ENCODE measurements around the gene ETV6.

Gene ETV6

DNA sequence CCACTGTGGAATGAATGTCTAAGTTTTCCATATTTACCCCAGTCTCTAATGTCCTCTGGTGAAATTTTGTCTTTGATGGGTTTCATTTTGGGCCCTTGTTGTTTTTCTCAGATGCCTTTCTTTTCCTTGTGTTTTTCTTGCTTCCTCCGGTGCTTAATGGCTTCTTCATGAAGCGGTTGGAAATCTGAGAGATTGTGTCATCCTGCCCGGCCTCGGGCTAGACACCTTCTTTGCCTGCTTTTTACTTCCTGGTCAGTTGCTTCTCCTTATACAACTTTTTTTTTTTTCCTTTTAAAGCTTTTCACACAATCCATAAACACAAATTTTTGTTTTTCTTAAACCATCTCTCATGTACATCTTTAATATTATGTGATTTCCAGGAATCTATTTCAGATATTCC, 7.1 kb downstream of the ETV6 start:
- no peak for TF ChIP-seq CTCF (IDR thresholded peaks at IDR 0.05; ENCODE audit: extremely low read depth, insufficient read depth, missing control alignments)
- DNase-seq (ENCODE audit: low spot score) = no peak
- in situ Hi-C loops (cut with MboI; ENCODE audit: low pct_unique_long_range_greater_than_20kb, low sequenced_read_pairs, unreplicated experiment) = no loop called here

GRCh38 chr12:11657511-11657910, 8.0 kb downstream of the ETV6 start:
- TF ChIP-seq CTCF (IDR thresholded peaks at IDR 0.05; ENCODE audit: extremely low read depth, insufficient read depth, missing control alignments) = no peak
- DNase-seq (ENCODE audit: low spot score) = no peak
- in situ Hi-C loops (cut with MboI; ENCODE audit: low pct_unique_long_range_greater_than_20kb, low sequenced_read_pairs, unreplicated experiment) = no loop called here

GRCh38 chr12:11658791-11659190, 9.3 kb downstream of the ETV6 start:
- TF ChIP-seq CTCF (IDR thresholded peaks at IDR 0.05; ENCODE audit: extremely low read depth, insufficient read depth, missing control alignments) = no peak
- in situ Hi-C loops (cut with MboI; ENCODE audit: low pct_unique_long_range_greater_than_20kb, low sequenced_read_pairs, unreplicated experiment) = no loop called here
- DNase-seq (ENCODE audit: low spot score) = no peak

DNA sequence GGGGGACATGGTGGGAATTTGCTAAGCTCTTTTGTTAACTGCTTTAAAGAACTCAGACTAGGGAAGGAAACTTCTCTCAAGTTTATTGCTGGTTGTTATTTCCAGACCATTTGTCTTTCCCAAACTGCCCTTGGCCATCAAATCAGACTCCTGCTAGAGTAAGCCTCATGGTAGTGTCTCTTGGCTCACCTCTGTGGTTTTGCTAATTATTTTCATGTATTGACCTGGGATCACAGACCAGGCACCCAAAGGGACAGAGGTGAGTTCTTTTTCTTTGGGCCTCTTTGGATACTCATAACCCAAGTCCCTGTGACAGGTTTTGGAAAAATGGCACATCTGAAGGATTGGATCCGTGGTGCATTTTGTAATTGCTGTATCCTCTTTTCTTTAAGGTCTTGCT, 11.2 kb downstream of the ETV6 start:
- in situ Hi-C loops (cut with MboI; ENCODE audit: low pct_unique_long_range_greater_than_20kb, low sequenced_read_pairs, unreplicated experiment) = no loop called here
- TF ChIP-seq CTCF (IDR thresholded peaks at IDR 0.05; ENCODE audit: extremely low read depth, insufficient read depth, missing control alignments) = no peak
- DNase-seq (ENCODE audit: low spot score) = no peak

DNA sequence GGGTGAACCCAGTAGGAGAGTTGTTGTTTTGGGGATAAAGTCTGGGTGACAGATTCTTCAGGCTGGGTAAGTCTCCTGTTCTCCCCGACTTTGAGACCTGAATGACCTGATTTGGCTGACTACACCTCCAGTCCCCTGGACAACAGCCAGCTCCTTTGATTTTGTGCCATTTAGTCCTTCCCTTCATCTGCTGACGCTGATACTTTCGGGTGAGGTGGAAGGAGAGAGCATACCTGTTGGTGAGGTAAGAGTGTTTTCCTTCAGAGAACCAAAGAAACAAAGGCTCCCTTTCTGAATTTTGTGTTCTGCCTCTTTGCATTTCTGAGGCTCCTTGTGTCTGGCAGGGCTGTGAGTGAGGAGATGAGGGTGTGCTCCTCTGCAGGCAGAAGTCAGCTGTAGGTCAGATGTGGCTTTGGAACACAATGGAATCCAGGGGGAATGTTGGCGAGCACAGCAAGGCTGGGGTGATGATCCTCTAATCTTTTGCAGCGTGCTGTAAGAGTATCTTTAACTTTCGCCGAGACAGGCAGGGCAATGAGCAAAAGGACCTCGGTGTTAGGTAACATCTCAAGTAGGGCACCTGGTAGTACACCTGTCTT, 12.1 kb downstream of the ETV6 start:
- TF ChIP-seq CTCF (IDR thresholded peaks at IDR 0.05; ENCODE audit: extremely low read depth, insufficient read depth, missing control alignments) = no peak
- DNase-seq (ENCODE audit: low spot score) = no peak
- in situ Hi-C loops (cut with MboI; ENCODE audit: low pct_unique_long_range_greater_than_20kb, low sequenced_read_pairs, unreplicated experiment) = no loop called here

GRCh38 chr12:11662369-11662768, 12.9 kb downstream of the ETV6 start:
- TF ChIP-seq CTCF (IDR thresholded peaks at IDR 0.05; ENCODE audit: extremely low read depth, insufficient read depth, missing control alignments) = no peak
- in situ Hi-C loops (cut with MboI; ENCODE audit: low pct_unique_long_range_greater_than_20kb, low sequenced_read_pairs, unreplicated experiment) = no loop called here
- no peak for DNase-seq (ENCODE audit: low spot score)

GRCh38 chr12:11663130-11663529, 13.7 kb downstream of the ETV6 start:
- DNase-seq (ENCODE audit: low spot score) = no peak
- in situ Hi-C loops (cut with MboI; ENCODE audit: low pct_unique_long_range_greater_than_20kb, low sequenced_read_pairs, unreplicated experiment) = no loop called here
- TF ChIP-seq CTCF (IDR thresholded peaks at IDR 0.05; ENCODE audit: extremely low read depth, insufficient read depth, missing control alignments) = no peak
